Neutrophil (primary cell): ENCODE results near the gene RNU1-3.
"Not testable (repeated sequence)": the region's sequence is repeated elsewhere in the genome, so short reads cannot be mapped to it uniquely, and the experiment has no call there.

Source experiments
- H3K27ac ChIP-seq: fragments of 200-600 bp; sonication (generic); 2 replicates; pipeline ENCODE4 v1.5.1; 2016; ENCODE audit warnings: mild to moderate bottlenecking, moderate library complexity
- H3K27me3 ChIP-seq: fragments of 200-600 bp; sonication (generic); 2 replicates; pipeline ENCODE4 v1.6.0; 2016; ENCODE audit warnings: mild to moderate bottlenecking
- H3K36me3 ChIP-seq: fragments of 200-600 bp; sonication (generic); 2 replicates; pipeline ENCODE4 v1.5.1; 2017
- H3K4me1 ChIP-seq, 2 experiments: fragments of 200-600 bp in 1 of 2; sonication (generic) in 1 of 2; 1 replicate in 1 of 2; 2 replicates in 1 of 2; pipeline versions ENCODE4 v1.5.1 to v1.6.1; 2013 to 2016; ENCODE audit warnings: low read depth in 1 of 2, low read length in 1 of 2, mild to moderate bottlenecking in 1 of 2, moderate library complexity in 1 of 2; ENCODE audit not compliant: control insufficient read depth in 1 of 2, insufficient read depth in 1 of 2
- H3K4me3 ChIP-seq, 2 experiments: fragments of 200-600 bp in 1 of 2; sonication (generic) in 1 of 2; 1 replicate in 1 of 2; 2 replicates in 1 of 2; pipeline ENCODE4 v1.5.1; 2013 to 2016; ENCODE audit warnings: low read depth in 1 of 2, low read length in 1 of 2, mild to moderate bottlenecking in 1 of 2, moderate library complexity in 1 of 2
- H3K9me3 ChIP-seq: fragments of 200-600 bp; sonication (generic); 2 replicates; pipeline ENCODE4 v1.5.1; 2016
- TF ChIP-seq, protein P1 (sequence below): fragments of 200-600 bp; sonication (generic); IDR thresholded peaks from 2 replicates; pipeline ENCODE4 v1.5.1; 2016; ENCODE audit warnings: antibody characterized with exemption

RNU1-3 gene

DNA sequence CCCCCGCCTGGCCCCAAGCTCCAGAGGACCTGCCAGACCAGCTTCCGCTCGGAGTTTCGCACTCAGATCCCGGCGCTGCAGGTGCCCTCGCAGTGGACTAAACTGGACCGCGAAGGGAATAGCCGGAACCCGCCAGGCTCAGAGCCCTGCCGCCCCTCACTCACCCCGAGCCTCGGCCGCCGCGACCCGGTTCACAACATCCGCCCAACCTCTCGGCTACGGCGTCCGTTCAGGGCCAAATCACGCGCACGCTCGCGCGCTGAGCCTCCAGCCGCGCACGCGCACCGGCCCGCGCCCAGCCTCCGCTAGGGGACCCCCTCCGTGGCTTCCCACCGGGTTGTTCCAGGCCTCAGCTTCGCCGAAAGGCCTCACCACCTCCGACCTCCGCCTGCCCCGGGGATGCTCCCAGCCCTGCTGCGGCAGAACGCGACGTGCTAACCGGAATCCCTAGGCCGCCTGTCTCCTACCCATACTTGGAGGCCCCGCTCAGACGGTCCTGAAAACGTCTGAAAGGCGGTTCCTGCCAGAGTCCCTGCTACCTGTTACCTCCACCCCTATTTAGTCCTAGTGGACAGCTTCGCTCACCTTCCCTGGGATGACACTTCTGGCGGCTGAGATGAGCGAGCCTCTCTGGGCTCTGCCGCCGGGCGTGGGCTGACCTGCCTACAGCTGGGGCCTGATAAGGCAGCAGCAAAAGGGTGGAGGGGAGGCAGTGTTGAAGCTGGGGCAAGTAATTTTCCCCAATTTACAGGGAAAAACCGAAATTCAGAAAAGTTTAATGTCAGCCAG, 22.1 kb downstream of the RNU1-3 start:
- H3K9me3 ChIP-seq, H3K36me3 ChIP-seq: not testable (repeated sequence)
- peaks cover 24 to 27% of the 10 kb centered on the region in 2 experiments for H3K4me1 ChIP-seq
- peaks cover 37% of the 10 kb centered on the region for H3K27me3 ChIP-seq
- H3K27ac ChIP-seq, result peak overlapping the region; percentile 51
- TF ChIP-seq, protein P1, sequence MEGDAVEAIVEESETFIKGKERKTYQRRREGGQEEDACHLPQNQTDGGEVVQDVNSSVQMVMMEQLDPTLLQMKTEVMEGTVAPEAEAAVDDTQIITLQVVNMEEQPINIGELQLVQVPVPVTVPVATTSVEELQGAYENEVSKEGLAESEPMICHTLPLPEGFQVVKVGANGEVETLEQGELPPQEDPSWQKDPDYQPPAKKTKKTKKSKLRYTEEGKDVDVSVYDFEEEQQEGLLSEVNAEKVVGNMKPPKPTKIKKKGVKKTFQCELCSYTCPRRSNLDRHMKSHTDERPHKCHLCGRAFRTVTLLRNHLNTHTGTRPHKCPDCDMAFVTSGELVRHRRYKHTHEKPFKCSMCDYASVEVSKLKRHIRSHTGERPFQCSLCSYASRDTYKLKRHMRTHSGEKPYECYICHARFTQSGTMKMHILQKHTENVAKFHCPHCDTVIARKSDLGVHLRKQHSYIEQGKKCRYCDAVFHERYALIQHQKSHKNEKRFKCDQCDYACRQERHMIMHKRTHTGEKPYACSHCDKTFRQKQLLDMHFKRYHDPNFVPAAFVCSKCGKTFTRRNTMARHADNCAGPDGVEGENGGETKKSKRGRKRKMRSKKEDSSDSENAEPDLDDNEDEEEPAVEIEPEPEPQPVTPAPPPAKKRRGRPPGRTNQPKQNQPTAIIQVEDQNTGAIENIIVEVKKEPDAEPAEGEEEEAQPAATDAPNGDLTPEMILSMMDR, result peak; percentile 46
- H3K4me3 ChIP-seq, result peak overlapping the region; percentile 78 to 85

DNA sequence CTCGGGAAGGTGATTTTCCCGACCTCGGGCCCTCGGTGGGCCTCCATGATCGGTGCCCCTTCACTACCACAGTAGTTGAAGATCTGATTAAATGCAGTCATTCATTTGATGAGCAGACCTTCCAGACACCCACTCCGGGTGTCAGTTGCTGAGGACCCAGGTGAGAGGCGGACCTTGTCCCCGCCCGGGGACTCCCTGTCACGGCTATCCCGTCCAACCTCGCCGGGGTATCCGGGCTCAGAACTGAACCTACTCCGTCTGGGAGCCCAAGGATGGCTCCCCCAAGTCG, 22.6 kb downstream of the RNU1-3 start:
- Histone ChIP-seq H3K4me1 (peaks cover 24 to 27% of the 10 kb centered on the region in 2 experiments), H3K27me3 (peaks cover 32% of the 10 kb centered on the region), H3K9me3 (no peaks in the 10 kb centered on the region), H3K27ac (peak overlapping the region; percentile 51), H3K36me3 (peaks cover 6% of the 10 kb centered on the region), H3K4me3 (peak overlapping the region; percentile 78 to 85)
- TF ChIP-seq, protein P1, result no peak

DNA sequence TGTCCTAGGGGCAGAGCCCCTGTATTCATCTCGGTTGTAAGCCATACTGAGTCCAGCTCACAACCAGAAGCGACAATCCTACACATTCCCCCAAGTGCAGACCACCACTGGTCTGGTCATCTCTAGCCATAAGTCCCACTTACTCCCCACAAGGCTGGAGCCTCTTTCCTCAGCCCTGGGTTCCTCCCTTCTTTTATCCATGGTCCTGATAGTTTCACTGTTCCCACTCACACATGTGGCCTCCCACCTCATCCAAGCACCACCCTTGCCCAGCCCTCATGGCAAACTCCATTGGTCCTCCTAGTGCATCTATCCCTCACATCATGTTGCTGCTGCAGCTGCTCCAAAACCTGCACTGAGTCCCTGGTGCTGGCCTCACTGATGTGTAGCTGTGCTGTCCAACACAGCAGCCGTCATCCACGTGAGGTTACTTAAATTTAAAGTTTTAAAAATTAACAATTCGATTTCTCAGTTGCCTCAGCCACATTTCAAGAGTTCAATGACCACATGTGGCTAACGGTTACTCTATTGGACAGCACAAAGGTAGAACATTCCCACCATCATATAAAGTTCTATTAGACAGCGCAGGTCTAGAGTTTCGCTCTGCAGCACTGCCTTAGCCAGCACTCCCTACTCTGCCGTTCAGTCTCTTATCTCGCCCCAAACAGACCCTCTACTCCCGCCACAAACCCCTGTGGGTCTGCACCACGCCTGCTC, 23.1 kb downstream of the RNU1-3 start:
- H3K27ac ChIP-seq, result peak overlapping the region; percentile 51
- peaks cover 24 to 27% of the 10 kb centered on the region in 2 experiments for H3K4me1 ChIP-seq
- not testable (repeated sequence) for H3K36me3 ChIP-seq, H3K9me3 ChIP-seq
- H3K27me3 ChIP-seq, result peaks cover 28% of the 10 kb centered on the region
- H3K4me3 ChIP-seq, result peak overlapping the region; percentile 78 to 85

DNA sequence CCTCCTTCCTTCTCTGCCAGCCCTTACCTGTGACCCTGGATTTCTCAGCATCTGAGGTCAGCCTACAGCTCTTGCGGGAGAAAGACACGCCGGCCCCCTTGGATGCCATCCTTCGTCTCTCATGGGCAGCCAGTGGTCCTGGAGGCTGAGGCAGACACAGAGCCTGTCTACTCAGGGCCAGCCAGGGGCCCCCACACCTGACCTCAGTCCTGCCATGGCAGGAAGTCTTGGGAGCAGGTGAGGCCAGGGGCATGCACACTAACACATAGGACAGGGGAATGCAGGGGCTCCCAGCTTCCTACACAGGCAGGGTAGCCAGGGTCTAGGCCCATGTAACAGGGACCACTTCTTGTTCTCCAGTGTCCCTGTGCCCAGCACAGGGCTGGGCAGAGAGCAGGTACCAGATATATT, 23.7 kb downstream of the RNU1-3 start:
- H3K27ac ChIP-seq, H3K4me3 ChIP-seq, H3K9me3 ChIP-seq, H3K36me3 ChIP-seq: not testable (repeated sequence)
- Histone ChIP-seq H3K27me3 (peaks cover 22% of the 10 kb centered on the region), H3K4me1 (peaks cover 24 to 27% of the 10 kb centered on the region in 2 experiments)

DNA sequence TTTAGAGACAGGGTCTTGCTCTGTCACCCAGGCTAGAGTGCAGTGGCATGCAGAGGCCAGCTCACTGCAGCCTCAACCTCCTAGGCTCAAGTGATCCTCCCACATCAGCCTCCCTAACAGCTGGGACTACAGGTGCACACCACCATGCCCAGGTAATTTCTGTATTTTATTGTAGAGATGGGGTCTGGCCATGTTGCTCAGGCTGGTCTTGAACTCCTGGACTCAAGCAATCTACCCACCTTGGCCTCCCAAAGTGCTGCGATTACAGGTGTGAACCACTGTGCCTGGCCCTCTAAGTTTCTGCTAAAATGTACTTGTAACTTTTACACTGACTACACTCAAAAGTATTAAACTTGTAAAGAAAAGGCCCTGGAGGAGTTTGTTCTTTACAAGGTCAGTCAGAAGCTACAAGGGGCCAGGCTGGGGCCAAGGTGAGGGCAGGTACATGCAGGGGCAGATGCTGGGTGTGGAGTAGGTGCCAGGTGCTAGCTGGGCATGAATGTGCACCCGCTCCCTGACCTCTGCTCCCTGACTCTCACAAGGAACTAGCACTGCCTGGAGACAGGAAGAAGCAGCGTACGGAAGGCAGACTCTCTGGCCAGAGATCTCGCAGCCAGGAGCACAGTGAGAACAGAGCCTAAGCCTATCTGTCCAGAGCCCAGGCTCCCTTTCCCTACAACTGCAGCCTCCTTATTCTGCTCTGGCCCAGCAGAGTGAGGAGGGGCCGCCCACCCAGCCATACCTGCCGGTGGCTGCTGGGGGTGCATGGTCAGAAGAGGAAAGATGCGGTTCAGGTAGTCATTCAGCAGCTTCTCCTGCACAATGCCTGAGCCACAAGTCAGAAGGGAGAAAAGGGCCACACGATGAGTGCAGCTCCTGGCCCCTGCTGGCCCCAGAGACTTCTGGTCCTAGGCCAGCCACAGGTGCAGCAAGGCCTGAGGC, 24.5 kb downstream of the RNU1-3 start:
- H3K27me3 ChIP-seq, result peaks cover 15% of the 10 kb centered on the region
- not testable (repeated sequence) for H3K4me3 ChIP-seq, H3K36me3 ChIP-seq, H3K9me3 ChIP-seq, H3K27ac ChIP-seq
- peaks cover 24 to 27% of the 10 kb centered on the region in 2 experiments for H3K4me1 ChIP-seq

DNA sequence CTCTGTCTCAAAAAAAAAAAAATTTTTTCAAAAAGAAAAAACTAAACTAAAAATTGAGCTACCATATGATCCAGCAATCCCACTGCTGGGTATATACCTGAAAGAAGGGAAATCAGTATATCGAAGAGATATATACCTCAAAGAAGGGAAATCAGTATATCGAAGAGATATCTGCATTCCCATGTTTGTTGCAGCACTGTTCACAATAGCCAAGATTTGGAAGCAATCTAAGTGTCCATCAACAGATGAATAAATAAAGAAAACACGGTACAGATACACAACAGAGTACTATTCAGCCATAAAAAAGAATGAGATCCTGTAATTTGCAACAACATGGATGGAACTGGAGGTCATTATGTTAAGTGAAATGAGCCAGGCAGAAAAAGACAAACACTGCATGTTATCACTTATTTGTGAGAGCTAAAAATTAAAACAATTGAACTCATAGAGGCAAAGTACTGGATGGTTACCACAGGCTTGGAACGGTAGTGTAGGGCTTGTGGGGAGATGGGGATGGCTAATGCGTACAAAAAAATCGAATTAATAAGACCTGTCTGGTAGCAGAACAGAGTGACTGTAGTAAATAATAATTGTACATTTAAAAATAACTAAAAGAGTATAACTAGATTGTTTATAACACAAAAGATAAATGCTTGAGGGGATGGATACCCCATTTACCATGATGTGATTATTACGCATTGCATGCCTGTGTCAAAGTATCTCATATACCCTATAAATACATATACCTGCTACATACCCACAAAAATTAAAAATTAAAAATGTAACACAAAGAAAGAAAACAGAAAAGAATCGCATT, 25.4 kb downstream of the RNU1-3 start:
- Histone ChIP-seq H3K4me1 (peaks cover 24 to 27% of the 10 kb centered on the region in 2 experiments), H3K36me3 (peaks cover 11% of the 10 kb centered on the region)
- not testable (repeated sequence) for H3K9me3 ChIP-seq, H3K4me3 ChIP-seq, H3K27ac ChIP-seq, H3K27me3 ChIP-seq

DNA sequence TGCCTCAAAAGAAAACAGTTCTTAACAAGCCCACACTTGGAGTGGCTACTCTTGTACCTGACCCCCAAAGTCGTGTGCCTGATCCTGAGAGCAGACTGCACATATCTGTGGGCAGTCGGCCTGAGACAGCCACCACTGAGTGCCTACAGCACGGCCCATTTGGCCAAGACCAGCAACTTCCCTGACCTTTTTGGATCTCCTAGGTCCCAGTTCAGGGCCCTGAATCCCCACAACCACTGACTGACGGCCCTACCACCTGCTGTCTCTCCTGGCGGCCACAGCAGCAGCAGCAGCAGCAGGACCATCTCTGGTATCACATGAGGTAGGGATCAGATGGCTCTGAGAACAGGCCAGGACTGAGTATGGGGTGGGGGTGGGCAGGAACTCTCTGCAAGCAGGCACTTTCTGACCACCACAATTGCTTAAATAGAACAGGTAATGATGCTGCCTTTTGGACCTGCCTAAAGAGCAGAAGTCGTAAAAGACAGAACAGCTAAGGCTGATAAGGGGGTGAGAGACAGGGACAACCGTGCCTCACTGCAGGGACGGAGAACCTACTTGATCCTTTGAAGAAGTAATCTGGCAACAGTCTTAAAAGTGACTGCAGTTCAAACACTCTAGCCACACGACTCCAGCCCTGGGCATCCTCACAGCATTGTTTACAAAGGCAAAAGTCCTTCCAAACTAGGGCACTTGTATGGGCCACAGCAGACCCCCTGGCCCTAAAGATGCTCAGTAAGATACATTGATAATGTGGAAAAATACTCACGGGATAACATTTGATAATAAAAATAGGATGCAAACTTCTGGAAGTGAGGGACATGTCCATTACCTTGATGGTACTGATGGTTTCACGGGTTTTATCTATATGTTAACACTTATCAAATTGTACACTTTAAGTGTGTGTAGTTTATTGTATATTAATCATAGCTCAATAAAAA, 27.4 kb downstream of the RNU1-3 start:
- peaks cover 16 to 17% of the 10 kb centered on the region in 2 experiments for H3K4me1 ChIP-seq
- not testable (repeated sequence) for H3K27ac ChIP-seq, H3K27me3 ChIP-seq, H3K4me3 ChIP-seq, H3K9me3 ChIP-seq
- H3K36me3 ChIP-seq, result peaks cover 17% of the 10 kb centered on the region

DNA sequence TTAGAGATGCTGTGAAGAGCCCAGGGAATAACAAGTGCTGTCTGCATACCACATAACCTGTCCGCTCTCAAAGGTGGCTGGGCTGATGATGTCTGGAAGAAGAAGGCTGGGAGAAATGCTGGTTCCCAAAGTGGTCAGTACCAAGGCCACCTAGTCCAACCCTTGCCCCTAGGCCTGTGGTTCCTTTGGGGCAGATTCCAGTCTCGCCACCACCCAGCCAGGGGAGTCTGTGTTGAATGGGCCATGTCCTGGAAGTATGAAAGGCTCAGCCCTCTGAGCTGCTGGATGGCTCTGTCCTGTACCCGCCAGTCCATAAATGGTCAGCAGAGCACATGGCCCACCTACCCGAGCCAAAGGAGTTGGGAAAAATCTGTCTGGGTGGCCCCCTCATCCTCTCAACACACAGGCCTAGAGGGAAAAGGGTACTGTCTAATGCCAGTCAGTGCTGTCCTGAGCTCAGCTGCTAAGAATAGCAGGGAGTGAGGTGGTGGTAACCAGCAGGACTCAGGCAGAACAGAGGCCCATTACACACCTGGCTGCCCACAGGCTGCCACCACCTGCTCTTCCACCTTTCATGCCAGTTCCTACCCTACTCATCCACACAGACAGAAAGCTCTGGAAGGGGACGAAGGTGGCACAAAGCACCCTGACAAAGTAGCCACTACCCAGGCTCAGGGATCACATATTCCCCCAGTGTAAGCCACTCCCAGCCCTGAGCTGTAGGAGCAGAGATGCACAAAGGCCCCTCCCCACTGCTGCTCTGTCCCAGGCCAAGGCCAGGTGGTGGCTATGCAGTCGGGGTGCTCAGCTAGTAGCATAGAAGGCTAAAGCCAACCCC, 28.6 kb downstream of the RNU1-3 start:
- not testable (repeated sequence) for H3K27ac ChIP-seq, H3K4me3 ChIP-seq, H3K27me3 ChIP-seq, H3K4me1 ChIP-seq, H3K9me3 ChIP-seq
- H3K36me3 ChIP-seq, result peaks cover 29% of the 10 kb centered on the region

DNA sequence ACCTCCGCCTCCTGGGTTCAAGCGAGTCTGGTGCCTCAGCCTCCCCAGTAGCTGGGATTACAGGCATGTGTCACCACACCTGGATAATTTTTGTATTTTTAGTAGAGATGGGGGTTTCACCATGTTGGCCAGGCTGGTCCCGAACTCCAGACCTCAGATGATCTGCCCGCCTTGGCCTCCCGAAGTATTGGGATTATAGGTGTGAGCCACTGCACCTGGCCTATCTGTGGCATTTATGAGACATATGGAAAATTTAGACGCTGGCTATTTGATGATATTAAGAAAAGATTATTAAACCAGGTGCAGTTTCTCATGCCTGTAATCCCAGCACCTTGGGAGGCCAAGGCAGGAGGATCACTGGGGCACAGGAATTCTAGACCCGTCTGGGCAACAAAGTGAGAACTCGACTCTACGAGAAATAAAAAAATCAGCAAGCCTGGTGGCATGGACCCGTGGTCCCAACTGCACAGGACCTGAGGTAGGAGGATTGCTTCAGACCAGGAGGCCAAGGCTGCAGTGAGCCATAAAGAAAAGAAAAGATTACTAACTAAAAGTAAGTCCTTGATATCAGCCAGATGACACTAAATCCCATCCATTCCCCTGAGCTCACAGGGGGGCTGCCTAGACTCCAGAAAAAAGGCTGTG, 30.1 kb downstream of the RNU1-3 start:
- H3K4me1 ChIP-seq, H3K27ac ChIP-seq: not testable (repeated sequence)
- peaks cover 44% of the 10 kb centered on the region for H3K36me3 ChIP-seq

More for the DNA sequence above, 30.1 kb downstream of the RNU1-3 start:
- H3K9me3 ChIP-seq, H3K4me3 ChIP-seq, H3K27me3 ChIP-seq: not testable (repeated sequence)
